DND-41 (cell line): Measurements from ENCODE around the gene OR2V2.

ENCODE experiments used
- ATAC-seq: fragments of 200-7000 bp; cut with Tn5 transposase; 3 replicates; pipeline ENCODE4 v1.9.1; 2021; ENCODE audit warnings: low read depth; ENCODE audit not compliant: insufficient read depth
- DNase-seq: peaks from one replicate; pipeline ENCODE4 v3.0.0-alpha.2; 2020
- H2AFZ ChIP-seq: 2 replicates; pipeline ENCODE4 v1.6.0; 2012; ENCODE audit warnings: low read depth, low read length
- H3K27ac ChIP-seq: 2 replicates; pipeline ENCODE4 v1.5.1; 2012; ENCODE audit warnings: low read length, inconsistent platforms
- H3K27me3 ChIP-seq: fragments of 200-600 bp; sonication (generic); 2 replicates; pipeline ENCODE4 v1.6.0; 2012; ENCODE audit warnings: low read length, mild to moderate bottlenecking, inconsistent platforms; ENCODE audit not compliant: insufficient read depth, poor library complexity
- H3K36me3 ChIP-seq: 2 replicates; pipeline ENCODE4 v1.5.1; 2012; ENCODE audit warnings: low read length, inconsistent platforms; ENCODE audit not compliant: insufficient read depth
- H3K4me1 ChIP-seq: 2 replicates; pipeline ENCODE4 v1.5.1; 2012; ENCODE audit warnings: mild to moderate bottlenecking, low read length; ENCODE audit not compliant: insufficient read depth
- H3K4me2 ChIP-seq: 2 replicates; pipeline ENCODE4 v1.6.0; 2012; ENCODE audit warnings: mild to moderate bottlenecking, moderate library complexity, low read length, inconsistent platforms; ENCODE audit not compliant: insufficient read depth
- H3K4me3 ChIP-seq, 2 experiments: fragments of 200-600 bp in 1 of 2; shearing (Covaris generic) in 1 of 2; 2 replicates each; pipeline ENCODE4 v1.5.1; 2012 to 2016; ENCODE audit warnings: inconsistent platforms in 2 of 2, low read length in 2 of 2, mild to moderate bottlenecking in 2 of 2, low read depth in 1 of 2, moderate library complexity in 1 of 2
- H3K79me2 ChIP-seq: 2 replicates; pipeline ENCODE4 v1.6.0; 2012; ENCODE audit warnings: low read length, inconsistent platforms; ENCODE audit not compliant: insufficient read depth
- H3K9ac ChIP-seq: 2 replicates; pipeline ENCODE4 v1.6.0; 2012; ENCODE audit warnings: low read depth, mild to moderate bottlenecking, inconsistent platforms, low read length, moderate library complexity
- H3K9me3 ChIP-seq: 2 replicates; pipeline ENCODE4 v1.5.1; 2012; ENCODE audit warnings: low read length, moderate library complexity, mild to moderate bottlenecking, inconsistent platforms; ENCODE audit not compliant: insufficient read depth, severe bottlenecking
- H4K20me1 ChIP-seq: 2 replicates; pipeline ENCODE4 v1.6.0; 2012; ENCODE audit warnings: low read length; ENCODE audit not compliant: insufficient read depth
- EZH2 ChIP-seq: IDR thresholded peaks from 3 replicates; pipeline ENCODE4 v1.6.1; 2012; ENCODE audit warnings: borderline replicate concordance, low read depth, mild to moderate bottlenecking, moderate library complexity, low read length, inconsistent platforms; ENCODE audit not compliant: severe bottlenecking
- TF ChIP-seq, protein P1 (sequence below): IDR thresholded peaks from 2 replicates; pipeline ENCODE4 v1.5.1; 2012; ENCODE audit warnings: borderline replicate concordance, low read length, moderate library complexity, mild to moderate bottlenecking; ENCODE audit not compliant: poor library complexity, severe bottlenecking; ENCODE audit errors: extremely low read depth

Gene OR2V2

DNA sequence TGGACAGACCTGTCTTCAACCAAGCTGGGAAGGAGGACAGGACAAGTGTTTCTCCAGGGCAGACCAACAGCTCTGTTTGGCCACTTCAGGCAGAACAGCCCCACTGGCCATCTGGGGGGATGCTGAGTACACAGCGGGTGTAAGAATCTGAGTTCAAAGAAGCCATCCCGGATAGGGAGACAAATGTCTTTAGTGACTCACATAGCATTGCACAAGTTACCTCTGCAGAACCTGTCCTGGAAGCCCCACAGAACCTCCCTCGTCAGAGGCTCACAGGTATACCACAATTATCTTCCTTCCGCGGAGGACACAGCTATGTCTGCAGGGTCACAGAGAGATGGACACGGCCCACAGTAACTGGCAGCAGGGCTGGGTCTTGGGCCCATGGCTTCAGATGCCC is 2.0 kb downstream of the OR2V2 start:
- DNase-seq (no peak), ATAC-seq (no peak)
- H3K4me3 ChIP-seq, result no peak overlapping the region
- no peak overlapping the region for H3K9ac ChIP-seq
- peaks cover 13% of the 10 kb centered on the region; the same call in 1 of the 2 replicates for H3K4me1 ChIP-seq
- H3K79me2 ChIP-seq, result no peaks in the 10 kb centered on the region
- H2AFZ ChIP-seq, result no peak overlapping the region
- no peaks in the 10 kb centered on the region for H3K27me3 ChIP-seq
- peaks cover 3% of the 10 kb centered on the region for H3K9me3 ChIP-seq
- no peaks in the 10 kb centered on the region for H3K36me3 ChIP-seq
- no peaks in the 10 kb centered on the region for H4K20me1 ChIP-seq
- no peak for TF ChIP-seq EZH2
- TF ChIP-seq, protein P1, sequence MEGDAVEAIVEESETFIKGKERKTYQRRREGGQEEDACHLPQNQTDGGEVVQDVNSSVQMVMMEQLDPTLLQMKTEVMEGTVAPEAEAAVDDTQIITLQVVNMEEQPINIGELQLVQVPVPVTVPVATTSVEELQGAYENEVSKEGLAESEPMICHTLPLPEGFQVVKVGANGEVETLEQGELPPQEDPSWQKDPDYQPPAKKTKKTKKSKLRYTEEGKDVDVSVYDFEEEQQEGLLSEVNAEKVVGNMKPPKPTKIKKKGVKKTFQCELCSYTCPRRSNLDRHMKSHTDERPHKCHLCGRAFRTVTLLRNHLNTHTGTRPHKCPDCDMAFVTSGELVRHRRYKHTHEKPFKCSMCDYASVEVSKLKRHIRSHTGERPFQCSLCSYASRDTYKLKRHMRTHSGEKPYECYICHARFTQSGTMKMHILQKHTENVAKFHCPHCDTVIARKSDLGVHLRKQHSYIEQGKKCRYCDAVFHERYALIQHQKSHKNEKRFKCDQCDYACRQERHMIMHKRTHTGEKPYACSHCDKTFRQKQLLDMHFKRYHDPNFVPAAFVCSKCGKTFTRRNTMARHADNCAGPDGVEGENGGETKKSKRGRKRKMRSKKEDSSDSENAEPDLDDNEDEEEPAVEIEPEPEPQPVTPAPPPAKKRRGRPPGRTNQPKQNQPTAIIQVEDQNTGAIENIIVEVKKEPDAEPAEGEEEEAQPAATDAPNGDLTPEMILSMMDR, result no peak
- H3K4me2 ChIP-seq, result no peak overlapping the region
- H3K27ac ChIP-seq, result no peak overlapping the region

DNA sequence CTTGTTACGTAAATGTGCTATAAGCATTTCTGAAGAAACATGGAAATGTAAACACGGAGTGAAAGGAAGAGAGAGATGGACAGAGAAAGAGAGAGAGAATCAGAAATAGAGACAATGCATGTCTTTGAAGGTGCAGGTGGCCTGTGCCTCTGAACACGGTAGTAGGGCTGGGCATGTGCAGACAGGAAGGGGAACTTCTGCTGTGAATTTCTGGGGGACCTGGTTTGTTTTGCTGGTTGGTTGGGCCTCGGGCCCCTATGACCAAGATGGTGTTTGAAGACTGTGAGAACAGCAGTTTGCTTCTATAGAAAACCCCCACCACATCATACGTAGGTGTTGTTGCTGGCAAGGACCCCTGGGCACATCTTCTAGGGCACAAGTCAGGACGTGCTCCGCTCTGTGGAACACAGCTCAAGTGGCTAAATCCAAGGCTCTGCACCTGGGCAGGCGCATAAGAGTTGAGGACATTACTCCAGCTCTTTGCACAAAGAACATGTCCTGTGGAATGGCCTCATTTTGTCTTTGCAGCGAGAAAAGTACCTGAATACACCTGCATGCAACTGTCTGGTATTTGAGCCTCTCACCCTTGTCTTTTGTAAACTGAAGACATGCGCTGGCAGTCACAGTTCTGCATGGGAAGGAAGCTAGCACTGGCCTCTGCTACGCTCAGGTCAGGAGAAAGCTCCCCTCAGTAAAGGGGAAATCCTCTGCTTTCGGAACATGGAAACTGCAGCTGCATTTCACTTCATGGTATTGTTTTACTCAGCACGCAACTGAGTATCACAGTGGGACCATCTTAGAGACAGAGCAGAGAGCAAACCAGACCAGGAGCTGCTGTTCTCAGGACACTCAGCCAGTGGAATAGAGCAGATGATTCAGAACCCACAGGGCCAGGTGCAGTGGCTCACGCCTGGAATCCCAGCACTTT is 2.7 kb downstream of the OR2V2 start:
- no peak overlapping the region for H2AFZ ChIP-seq
- no peak overlapping the region for H3K4me2 ChIP-seq
- no peak for TF ChIP-seq EZH2
- TF ChIP-seq, protein P1, result no peak
- H3K27me3 ChIP-seq, result no peaks in the 10 kb centered on the region
- peak; percentile 23 for DNase-seq
- H3K9ac ChIP-seq, result no peak overlapping the region
- H3K4me1 ChIP-seq, result peaks cover 13% of the 10 kb centered on the region; the same call in 1 of the 2 replicates
- no peaks in the 10 kb centered on the region for H3K36me3 ChIP-seq
- 0 out of 3 replicates have a peak, but pooled peaks have one; percentile 29 for ATAC-seq
- no peak overlapping the region for H3K27ac ChIP-seq
- H3K4me3 ChIP-seq, result no peak overlapping the region
- no peaks in the 10 kb centered on the region for H3K79me2 ChIP-seq
- peaks cover 3% of the 10 kb centered on the region for H3K9me3 ChIP-seq
- H4K20me1 ChIP-seq, result no peaks in the 10 kb centered on the region

DNA sequence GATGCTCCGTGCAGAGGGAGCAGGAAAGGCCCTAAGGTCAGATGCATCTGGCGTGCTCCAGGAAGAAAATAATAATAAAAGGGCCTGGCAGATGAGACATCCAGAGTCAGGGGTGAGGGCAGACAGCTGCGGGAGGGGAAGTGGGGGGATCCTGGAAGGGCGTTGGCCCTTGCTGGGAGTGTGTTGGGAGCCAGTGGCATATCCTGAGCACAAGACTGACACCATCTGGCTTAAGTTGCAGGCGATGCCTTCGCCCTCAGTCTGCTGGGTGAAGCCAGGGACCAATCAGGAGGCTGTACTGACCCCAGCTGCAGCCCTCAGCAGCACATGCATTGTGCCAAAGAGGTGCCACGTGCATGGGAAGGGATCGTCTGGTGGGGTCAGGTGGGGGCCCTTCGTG is 3.8 kb downstream of the OR2V2 start:
- no peak overlapping the region for H3K27ac ChIP-seq

More for the DNA sequence above, 3.8 kb downstream of the OR2V2 start:
- Histone ChIP-seq H3K4me3 (no peak overlapping the region), H3K79me2 (no peaks in the 10 kb centered on the region), H3K4me2 (no peak overlapping the region), H3K27me3 (no peaks in the 10 kb centered on the region), H4K20me1 (no peaks in the 10 kb centered on the region), H3K4me1 (peaks cover 13% of the 10 kb centered on the region; the same call in 1 of the 2 replicates), H2AFZ (no peak overlapping the region), H3K9me3 (no peaks in the 10 kb centered on the region), H3K9ac (no peak overlapping the region), H3K36me3 (no peaks in the 10 kb centered on the region)
- DNase-seq (no peak), ATAC-seq (no peak)
- TF ChIP-seq EZH2, result no peak
- TF ChIP-seq, protein P1, result peak; percentile 7
